LNCaP clone FGC (cell line): ENCODE results near the gene GABARAP.

ENCODE experiments used
- DNase-seq: peaks from one replicate; pipeline ENCODE4 v3.0.0-alpha.2; 2011; ENCODE audit warnings: low read depth
- H3K4me3 ChIP-seq: 2 replicates; pipeline ENCODE4 v1.5.1; 2011; ENCODE audit warnings: mild to moderate bottlenecking, low read depth, low read length, control low read depth
- TF ChIP-seq, protein P1 (sequence below): IDR thresholded peaks from 2 replicates; pipeline ENCODE4 v1.5.1; 2012; ENCODE audit warnings: mild to moderate bottlenecking; ENCODE audit not compliant: control insufficient read depth, insufficient read depth; ENCODE audit errors: extremely low read depth

GABARAP gene

DNA sequence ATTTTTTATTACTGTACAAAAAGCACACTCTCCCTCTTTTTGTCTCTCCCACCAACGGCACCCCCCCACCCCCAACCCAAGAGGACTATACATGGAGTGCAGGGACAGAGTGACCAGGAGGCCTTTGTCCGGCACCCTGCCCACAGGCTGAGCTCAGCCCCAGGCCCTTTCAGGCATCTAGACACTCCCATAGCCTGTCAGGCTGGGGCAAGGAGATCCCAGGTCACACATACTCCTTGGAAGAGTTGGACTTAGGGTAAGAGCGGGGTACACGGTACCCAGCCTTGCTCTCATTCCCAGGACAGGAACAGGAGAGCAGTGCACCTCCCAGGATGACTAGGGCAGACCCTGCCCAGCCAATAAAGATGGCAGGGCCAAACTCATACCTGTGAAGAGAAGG, 17.9 kb upstream of the GABARAP start:
- TF ChIP-seq, protein P1, sequence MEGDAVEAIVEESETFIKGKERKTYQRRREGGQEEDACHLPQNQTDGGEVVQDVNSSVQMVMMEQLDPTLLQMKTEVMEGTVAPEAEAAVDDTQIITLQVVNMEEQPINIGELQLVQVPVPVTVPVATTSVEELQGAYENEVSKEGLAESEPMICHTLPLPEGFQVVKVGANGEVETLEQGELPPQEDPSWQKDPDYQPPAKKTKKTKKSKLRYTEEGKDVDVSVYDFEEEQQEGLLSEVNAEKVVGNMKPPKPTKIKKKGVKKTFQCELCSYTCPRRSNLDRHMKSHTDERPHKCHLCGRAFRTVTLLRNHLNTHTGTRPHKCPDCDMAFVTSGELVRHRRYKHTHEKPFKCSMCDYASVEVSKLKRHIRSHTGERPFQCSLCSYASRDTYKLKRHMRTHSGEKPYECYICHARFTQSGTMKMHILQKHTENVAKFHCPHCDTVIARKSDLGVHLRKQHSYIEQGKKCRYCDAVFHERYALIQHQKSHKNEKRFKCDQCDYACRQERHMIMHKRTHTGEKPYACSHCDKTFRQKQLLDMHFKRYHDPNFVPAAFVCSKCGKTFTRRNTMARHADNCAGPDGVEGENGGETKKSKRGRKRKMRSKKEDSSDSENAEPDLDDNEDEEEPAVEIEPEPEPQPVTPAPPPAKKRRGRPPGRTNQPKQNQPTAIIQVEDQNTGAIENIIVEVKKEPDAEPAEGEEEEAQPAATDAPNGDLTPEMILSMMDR, result no peak
- H3K4me3 ChIP-seq, result peak overlapping the region; percentile 96
- no peak for DNase-seq

DNA sequence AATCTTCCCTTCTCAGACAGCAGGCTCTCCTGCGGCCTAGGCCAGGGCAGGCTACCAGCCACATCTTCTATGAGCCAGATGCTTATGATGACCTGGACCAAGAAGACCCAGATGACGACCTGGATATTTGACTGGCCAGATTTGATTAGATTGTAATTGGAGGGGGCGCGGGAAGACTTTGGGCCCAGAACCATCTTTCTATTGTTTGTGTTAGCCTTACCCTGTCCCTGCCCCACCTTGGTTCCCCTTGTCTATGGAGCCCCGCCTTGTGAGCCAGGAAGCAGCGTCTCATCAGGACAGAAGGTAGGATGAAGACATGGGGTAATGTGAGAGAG, 17.3 kb upstream of the GABARAP start:
- no peak overlapping the region for H3K4me3 ChIP-seq
- TF ChIP-seq, protein P1, result no peak
- DNase-seq, result no peak

DNA sequence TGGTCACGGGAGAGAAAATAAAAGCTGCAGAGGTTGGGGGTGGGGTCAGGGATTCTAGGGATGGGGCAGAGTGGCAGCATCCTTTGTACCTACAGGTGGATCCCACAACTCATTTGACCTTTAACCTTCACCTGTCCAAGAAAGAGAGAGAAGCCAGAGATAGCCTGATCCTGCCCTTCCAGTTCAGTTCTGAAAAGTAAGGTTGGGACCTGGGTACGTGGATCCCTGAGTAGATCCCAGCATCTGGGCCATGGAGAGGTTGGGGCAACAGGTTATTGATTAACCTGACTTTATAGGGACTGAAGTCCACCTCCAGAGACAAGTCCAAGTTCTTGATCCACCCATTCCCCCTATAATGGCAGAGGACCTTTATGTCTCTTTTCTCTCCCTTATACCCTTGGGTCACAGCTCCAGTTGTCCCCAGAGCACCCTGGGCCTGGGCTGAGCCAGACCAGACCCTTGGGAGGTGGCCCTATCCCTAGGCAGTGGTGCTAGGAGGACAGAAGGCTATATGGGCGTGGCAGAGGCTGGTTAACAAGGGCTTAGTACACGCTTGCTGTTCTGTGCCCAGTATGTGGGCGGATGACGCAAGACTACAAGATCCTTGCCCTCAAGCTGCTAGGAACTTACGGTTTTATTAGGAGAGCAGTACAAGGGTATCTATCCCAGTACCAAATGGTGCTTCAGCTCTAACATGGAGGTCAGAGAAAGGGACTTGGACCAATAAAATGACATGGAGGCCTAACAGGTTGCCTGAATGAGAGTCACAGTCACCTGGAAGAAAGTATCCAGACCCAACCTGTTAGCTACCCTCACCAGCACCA, 16.7 kb upstream of the GABARAP start:
- no peak for DNase-seq
- TF ChIP-seq, protein P1, result no peak
- no peak overlapping the region for H3K4me3 ChIP-seq

DNA sequence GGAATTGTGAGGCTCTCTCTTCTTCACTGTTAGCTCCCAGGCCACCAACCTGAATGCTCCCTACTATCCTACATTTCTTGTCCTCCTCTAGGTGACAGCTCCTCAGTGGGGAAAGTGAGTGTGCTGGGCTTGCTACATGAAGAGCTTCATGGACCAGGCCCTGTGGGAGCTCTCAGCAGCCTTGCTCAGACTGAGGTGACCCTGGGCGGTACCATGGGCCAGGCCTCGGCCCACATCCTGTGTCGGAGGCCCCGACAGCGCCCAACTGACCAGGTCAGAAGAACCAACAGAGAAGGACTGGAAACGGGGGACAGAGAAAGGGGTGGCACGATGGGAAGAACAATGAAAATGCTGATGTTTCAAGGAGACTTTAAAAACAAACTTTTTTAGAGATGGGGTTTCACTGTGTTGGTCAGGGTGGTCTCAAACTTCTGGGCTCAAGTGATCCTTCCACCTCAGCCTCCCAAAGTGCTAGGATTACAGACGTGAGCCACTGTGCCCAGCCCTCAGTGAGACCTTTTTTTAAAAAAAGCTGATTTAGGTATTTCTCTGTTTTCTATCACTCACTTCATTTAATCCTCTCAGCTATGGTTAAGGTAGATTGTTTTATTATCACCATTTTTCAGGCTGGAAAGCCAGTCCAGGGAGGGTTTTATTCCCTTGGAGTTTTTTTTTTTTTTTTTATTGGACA, 14.7 kb upstream of the GABARAP start:
- TF ChIP-seq, protein P1, result no peak
- DNase-seq, result no peak
- H3K4me3 ChIP-seq, result no peak overlapping the region

DNA sequence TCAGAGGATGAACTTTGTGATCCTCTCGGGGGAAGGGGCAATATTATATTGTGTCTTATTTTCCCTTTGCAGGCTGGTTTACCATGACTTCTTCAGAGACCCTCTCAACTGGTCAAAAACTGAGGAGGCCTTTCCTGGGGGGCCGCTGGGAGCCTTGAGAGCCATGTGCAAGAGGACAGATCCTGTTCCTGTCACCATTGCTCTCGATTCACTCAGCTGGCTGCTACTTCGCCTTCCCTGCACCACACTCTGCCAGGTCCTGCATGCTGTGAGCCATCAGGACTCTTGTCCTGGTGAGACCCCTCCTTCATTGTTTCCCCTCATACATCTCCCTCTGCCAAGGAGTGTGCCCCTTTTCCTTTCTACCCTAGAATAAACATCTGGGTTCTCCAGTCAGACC, 12.3 kb upstream of the GABARAP start:
- no peak overlapping the region for H3K4me3 ChIP-seq
- DNase-seq, result no peak
- TF ChIP-seq, protein P1, result no peak

DNA sequence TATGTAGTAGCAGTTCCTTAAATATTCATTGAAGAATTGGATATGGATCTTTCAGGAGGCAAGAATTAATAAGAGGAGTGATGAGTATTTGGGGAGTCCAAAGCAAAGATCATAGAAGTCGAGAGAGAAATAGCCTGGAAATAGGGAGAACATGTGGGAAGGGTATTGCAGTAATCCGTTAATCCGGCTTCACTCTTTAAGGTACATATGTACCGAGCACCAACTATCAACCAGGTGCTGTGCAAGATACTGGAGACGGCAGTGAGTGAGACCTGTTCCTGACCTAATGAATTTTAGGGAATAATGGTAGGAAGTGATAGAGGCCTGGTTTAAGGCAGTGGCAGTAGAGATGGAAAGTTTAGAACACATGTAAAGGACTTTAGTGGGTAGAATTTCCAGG, 10.8 kb upstream of the GABARAP start:
- TF ChIP-seq, protein P1, result no peak
- no peak for DNase-seq
- peak overlapping the region; percentile 92 for H3K4me3 ChIP-seq
